ENCODE measurements around the gene CACNA1C. TPM values are rescaled to one million over a fixed set of nuclear protein-coding genes. Genes with fewer than 3 reads are reported as not detected.
A peak's percentile ranks its signal among the peaks of the same experiment; 100 is the strongest.

Gene CACNA1C
- total RNA-seq, 2 donors from 2014 or later = 0.86 to 6.3 TPM

GRCh38 chr12:2294651-2295475 lies 242.1 kb downstream of the CACNA1C start:
- H3K9me3 ChIP-seq (ENCODE audit: control insufficient read depth, low read length) = no peaks in the 10 kb centered on the region
- Mint-ChIP-seq H3K9me3 (no peaks in the 10 kb centered on the region), H3K4me1 (peaks cover 21% of the 10 kb centered on the region), H3K27me3 (ENCODE audit: insufficient read depth) (no peaks in the 10 kb centered on the region), H3K36me3 (ENCODE audit: low read depth) (no peaks in the 10 kb centered on the region), H3K4me3 (no peak overlapping the region), H3K27ac (no peak overlapping the region)
- H3K36me3 ChIP-seq (ENCODE audit: control insufficient read depth, insufficient read depth, low read length) = no peaks in the 10 kb centered on the region
- no peak for TF ChIP-seq CTCF (conservative IDR thresholded peaks at IDR 0.05)
- 86 to 87% methylated on average over 19 to 20 of the region's 20 CpGs for WGBS, 2 experiments (ENCODE audit: insufficient coverage in 1 of 2, insufficient read length in 1 of 2)
- H3K27ac ChIP-seq (ENCODE audit: low read depth, low read length) = no peak overlapping the region
- no peak overlapping the region for H3K9ac ChIP-seq (ENCODE audit: extremely low read depth, low read length, poor library complexity, severe bottlenecking)
- no peak overlapping the region for H3K4me3 ChIP-seq (ENCODE audit: low read length)
- H3K27me3 ChIP-seq (ENCODE audit: control insufficient read depth, insufficient read depth, low read length, poor library complexity, severe bottlenecking) = no peaks in the 10 kb centered on the region
- H3K4me1 ChIP-seq (ENCODE audit: control insufficient read depth, insufficient read depth, low read length) = no peaks in the 10 kb centered on the region
- peak; percentile 59 for DNase-seq

GRCh38 chr12:2295941-2296461 lies 243.2 kb downstream of the CACNA1C start:
- no peaks in the 10 kb centered on the region for H3K27me3 Mint-ChIP-seq (ENCODE audit: insufficient read depth)
- no peak overlapping the region for H3K9ac ChIP-seq (ENCODE audit: extremely low read depth, low read length, poor library complexity, severe bottlenecking)
- no peak overlapping the region for H3K27ac Mint-ChIP-seq
- no peaks in the 10 kb centered on the region for H3K36me3 Mint-ChIP-seq (ENCODE audit: low read depth)
- H3K4me3 Mint-ChIP-seq = no peak overlapping the region
- TF ChIP-seq CTCF (conservative IDR thresholded peaks at IDR 0.05) = no peak
- no peak overlapping the region for H3K4me3 ChIP-seq (ENCODE audit: low read length)
- DNase-seq = peak; percentile 55
- no peaks in the 10 kb centered on the region for H3K9me3 Mint-ChIP-seq
- 59 to 74% methylated on average over 3 of the region's 3 CpGs for WGBS, 2 experiments (ENCODE audit: insufficient coverage in 1 of 2, insufficient read length in 1 of 2)
- no peaks in the 10 kb centered on the region for H3K9me3 ChIP-seq (ENCODE audit: control insufficient read depth, low read length)
- H3K27me3 ChIP-seq (ENCODE audit: control insufficient read depth, insufficient read depth, low read length, poor library complexity, severe bottlenecking) = no peaks in the 10 kb centered on the region
- no peak overlapping the region for H3K27ac ChIP-seq (ENCODE audit: low read depth, low read length)
- no peaks in the 10 kb centered on the region for H3K36me3 ChIP-seq (ENCODE audit: control insufficient read depth, insufficient read depth, low read length)
- H3K4me1 Mint-ChIP-seq = peaks cover 21% of the 10 kb centered on the region
- H3K4me1 ChIP-seq (ENCODE audit: control insufficient read depth, insufficient read depth, low read length) = no peaks in the 10 kb centered on the region

GRCh38 chr12:2297004-2297403 lies 244.2 kb downstream of the CACNA1C start:
- Mint-ChIP-seq H3K27me3 (ENCODE audit: insufficient read depth) (no peaks in the 10 kb centered on the region), H3K27ac (no peak overlapping the region), H3K9me3 (no peaks in the 10 kb centered on the region), H3K4me1 (peaks cover 21% of the 10 kb centered on the region), H3K4me3 (no peak overlapping the region), H3K36me3 (ENCODE audit: low read depth) (no peaks in the 10 kb centered on the region)
- 53 to 75% methylated on average over 6 of the region's 6 CpGs for whole genome bisulfite sequencing, 2 experiments (ENCODE audit: insufficient coverage in 1 of 2, insufficient read length in 1 of 2)
- TF ChIP-seq CTCF (conservative IDR thresholded peaks at IDR 0.05) = no peak
- H3K36me3 ChIP-seq (ENCODE audit: control insufficient read depth, insufficient read depth, low read length) = no peaks in the 10 kb centered on the region
- peak; percentile 51 for DNase-seq
- H3K4me1 ChIP-seq (ENCODE audit: control insufficient read depth, insufficient read depth, low read length) = no peaks in the 10 kb centered on the region
- H3K27me3 ChIP-seq (ENCODE audit: control insufficient read depth, insufficient read depth, low read length, poor library complexity, severe bottlenecking) = no peaks in the 10 kb centered on the region
- H3K27ac ChIP-seq (ENCODE audit: low read depth, low read length) = no peak overlapping the region
- H3K4me3 ChIP-seq (ENCODE audit: low read length) = no peak overlapping the region
- H3K9ac ChIP-seq (ENCODE audit: extremely low read depth, low read length, poor library complexity, severe bottlenecking) = no peak overlapping the region
- H3K9me3 ChIP-seq (ENCODE audit: control insufficient read depth, low read length) = no peaks in the 10 kb centered on the region

Measured in endodermal cell (in vitro differentiated cells).